ENCODE data around the gene PGP.

PGP gene

DNA sequence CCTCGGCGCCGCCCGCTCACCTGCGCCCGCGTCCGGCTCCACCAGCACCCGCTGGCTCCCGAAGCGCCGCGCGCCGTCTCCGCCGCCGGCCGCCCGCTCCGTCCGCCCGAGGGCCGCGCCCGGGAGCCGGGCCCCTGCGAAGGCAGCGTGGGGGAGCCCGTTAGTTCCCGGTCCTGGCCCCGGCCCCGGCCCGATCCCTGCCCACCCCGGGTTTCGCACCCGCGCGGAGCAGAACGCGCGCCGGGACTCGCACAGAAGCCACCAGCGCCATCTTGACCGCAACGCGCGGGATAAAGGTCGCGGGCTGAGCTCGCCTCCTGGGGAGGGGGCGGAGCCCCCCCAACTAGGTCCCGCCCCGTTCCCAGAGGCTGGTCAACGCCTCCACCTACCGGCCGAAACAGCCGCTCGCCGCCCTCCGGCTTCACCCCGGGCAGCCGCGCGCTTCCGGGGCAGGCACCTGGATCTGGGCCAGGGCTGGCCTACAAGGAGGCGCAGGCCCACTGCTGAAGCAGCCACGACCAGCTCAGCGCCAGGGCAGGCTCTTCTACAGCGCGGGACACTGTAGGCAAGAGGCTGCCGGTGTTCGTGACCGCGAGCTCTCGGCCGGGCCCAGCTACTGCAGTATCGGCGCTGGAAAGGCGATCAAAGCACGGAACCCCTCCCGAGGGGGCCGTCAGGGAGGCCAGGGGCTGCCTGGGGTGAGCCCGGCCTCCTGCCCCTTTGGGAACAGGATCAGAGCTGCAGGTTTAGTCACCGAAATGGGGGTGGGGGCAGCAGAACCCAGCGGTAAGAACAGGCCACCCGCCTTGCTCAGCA, 36.9 kb upstream of the PGP start, which contains the start of gene ECI1:
ECI1 (minus strand) TSS at position 292 of the 816 bp plus-strand sequence; CDS start at position 271, 21 bp downstream.
- TF ChIP-seq, protein P1, sequence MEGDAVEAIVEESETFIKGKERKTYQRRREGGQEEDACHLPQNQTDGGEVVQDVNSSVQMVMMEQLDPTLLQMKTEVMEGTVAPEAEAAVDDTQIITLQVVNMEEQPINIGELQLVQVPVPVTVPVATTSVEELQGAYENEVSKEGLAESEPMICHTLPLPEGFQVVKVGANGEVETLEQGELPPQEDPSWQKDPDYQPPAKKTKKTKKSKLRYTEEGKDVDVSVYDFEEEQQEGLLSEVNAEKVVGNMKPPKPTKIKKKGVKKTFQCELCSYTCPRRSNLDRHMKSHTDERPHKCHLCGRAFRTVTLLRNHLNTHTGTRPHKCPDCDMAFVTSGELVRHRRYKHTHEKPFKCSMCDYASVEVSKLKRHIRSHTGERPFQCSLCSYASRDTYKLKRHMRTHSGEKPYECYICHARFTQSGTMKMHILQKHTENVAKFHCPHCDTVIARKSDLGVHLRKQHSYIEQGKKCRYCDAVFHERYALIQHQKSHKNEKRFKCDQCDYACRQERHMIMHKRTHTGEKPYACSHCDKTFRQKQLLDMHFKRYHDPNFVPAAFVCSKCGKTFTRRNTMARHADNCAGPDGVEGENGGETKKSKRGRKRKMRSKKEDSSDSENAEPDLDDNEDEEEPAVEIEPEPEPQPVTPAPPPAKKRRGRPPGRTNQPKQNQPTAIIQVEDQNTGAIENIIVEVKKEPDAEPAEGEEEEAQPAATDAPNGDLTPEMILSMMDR (IDR thresholded peaks at IDR 0.05; ENCODE audit: low read length, missing control alignments): peak; percentile 51
- DNase-seq (ENCODE audit: low read depth): peak; percentile 96
- peak within 1 kb of the TSS; percentile 68 for H3K4me3 ChIP-seq (replicated peaks; ENCODE audit: low read depth, low read length)

DNA sequence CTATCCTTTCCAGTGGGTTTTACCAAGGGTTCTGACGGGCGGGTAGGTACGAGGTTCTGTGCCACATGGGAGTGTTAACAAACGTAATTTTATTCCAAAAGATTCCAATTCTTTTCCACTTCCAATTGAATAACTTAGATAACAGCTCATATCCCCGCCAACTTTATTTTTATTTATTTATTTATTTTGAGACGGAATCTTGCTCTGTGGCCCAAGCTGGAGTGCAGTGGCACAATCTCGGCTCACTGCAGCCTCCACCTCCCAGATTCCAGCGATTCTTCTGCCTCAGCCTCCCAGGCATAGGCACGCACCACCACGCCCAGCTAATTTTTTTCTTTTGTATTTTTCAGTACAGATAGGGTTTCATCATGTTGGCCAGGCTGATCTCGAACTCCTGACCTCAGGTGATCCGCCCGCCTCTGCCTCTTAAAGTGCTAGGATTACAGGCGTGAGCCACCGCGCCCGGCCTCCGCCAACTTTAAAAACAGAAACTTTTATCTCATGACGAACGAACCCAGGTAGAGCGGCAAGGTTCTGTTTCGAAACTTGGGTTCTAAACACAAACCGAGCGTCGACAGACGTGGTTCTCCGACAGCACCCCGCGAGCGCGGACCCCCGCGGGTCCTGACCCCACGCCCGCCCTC, 36.1 kb upstream of the PGP start:
- peak; percentile 25 for DNase-seq (ENCODE audit: low read depth)
- peak overlapping the region; percentile 68 for H3K4me3 ChIP-seq (replicated peaks; ENCODE audit: low read depth, low read length)
- TF ChIP-seq, protein P1 (IDR thresholded peaks at IDR 0.05; ENCODE audit: low read length, missing control alignments): no peak

GRCh38 chr16:2246301-2246885, 31.8 kb upstream of the PGP start:
- DNase-seq (ENCODE audit: low read depth): no peak
- TF ChIP-seq, protein P1 (IDR thresholded peaks at IDR 0.05; ENCODE audit: low read length, missing control alignments): no peak

DNA sequence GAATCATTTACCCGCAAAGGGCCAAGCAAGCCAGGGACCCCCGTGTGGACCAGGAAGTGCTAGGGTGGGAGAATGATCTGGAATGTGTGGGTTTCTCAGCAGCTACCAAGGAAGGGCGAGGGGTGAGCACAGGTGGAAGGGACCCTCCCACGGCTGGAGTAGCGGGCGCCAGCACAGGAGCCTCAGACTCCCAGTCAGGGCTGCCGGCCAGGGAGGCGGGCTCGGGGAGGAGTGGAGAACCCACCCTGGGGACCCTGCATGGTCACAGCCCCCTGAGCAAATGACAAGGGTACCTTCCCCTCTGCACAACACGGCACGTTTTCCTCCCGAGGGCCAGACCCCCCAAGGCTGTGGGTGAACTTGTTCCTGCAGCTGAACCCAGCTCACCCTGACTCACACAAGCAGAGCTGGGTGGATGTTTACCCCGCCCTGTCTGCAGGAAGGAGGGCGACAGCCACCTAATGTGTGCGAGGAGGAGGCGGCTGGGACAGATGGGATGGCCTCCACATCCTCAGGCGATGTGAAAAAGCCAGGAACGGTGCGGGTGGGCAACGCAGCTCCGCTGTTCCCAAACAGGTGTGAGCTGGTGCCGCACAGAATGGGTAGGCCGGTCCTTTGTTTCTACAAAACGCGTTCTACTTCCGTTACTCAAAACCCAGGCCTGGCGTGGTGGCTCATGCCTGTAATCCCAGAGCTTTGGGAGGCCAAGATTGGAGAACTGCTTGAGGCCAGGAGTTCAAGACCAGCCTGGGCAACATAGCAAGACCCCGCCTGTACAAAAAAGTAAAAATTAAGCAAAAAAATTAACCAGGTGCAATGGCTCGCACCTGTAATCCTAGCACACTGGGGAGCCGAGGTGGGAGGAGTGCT, 30.5 kb upstream of the PGP start:
- TF ChIP-seq, protein P1 (IDR thresholded peaks at IDR 0.05; ENCODE audit: low read length, missing control alignments): no peak
- DNase-seq (ENCODE audit: low read depth): no peak

More at GRCh38 chr16:2246301-2246885, 31.8 kb upstream of the PGP start:
- H3K4me3 ChIP-seq (replicated peaks; ENCODE audit: low read depth, low read length): no peak overlapping the region

GRCh38 chr16:2244301-2244700, 29.7 kb upstream of the PGP start:
- DNase-seq (ENCODE audit: low read depth): no peak
- no peak overlapping the region for H3K4me3 ChIP-seq (replicated peaks; ENCODE audit: low read depth, low read length)
- TF ChIP-seq, protein P1 (IDR thresholded peaks at IDR 0.05; ENCODE audit: low read length, missing control alignments): no peak

More for the DNA sequence above, 30.5 kb upstream of the PGP start:
- no peak overlapping the region for H3K4me3 ChIP-seq (replicated peaks; ENCODE audit: low read depth, low read length)

- TF ChIP-seq, protein P1 (IDR thresholded peaks at IDR 0.05; ENCODE audit: low read length, missing control alignments): no peak
- H3K4me3 ChIP-seq (replicated peaks; ENCODE audit: low read depth, low read length): no peak overlapping the region
- no peak for DNase-seq (ENCODE audit: low read depth)
Measured at GRCh38 chr16:2243781-2244180, 29.1 kb upstream of the PGP start.
